ENCODE measurements around the gene TMEM151B.
"Not testable (repeated sequence)": the region's sequence is repeated elsewhere in the genome, so short reads cannot be mapped to it uniquely, and the experiment has no call there.

TMEM151B gene

DNA sequence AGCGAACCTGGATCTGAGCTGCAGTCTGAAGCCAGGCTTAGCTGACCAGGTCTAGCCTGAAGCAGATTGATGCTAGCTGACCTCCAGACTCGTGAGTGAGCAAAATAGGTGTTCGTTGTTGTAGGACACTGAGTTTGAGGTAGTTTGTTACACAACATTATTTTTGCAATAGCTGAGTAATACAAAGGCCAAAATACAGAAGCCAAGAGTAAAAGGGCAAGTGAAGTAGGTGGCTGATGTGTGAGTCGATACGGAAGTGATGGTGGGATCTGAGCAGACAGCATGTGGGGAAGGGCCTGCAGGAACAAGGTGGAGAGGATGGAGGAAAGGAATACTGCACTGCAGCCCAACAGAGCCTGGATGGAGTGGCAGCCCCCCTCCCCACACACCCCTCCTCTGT, 63.7 kb downstream of the TMEM151B start:
- DNase-seq (ENCODE audit: low spot score) = no peak

DNA sequence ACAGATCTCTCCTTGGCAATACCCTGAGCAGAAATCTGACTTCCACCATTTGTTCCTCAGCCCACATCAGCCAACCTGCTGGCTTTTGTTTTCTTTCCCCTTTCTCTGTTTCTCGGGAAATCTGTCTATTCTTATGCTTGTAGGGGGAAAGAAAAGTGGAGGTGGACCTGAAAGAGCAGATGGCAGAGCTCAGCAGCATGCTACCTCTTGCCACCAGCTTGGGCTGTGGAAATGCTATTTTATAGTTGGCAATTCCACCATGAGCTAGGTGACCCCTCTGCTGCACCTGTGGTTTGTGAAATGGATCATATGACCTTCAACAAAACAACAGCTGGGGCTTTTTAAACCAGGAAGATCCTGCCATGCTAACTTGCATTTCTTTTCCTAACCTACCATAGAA, 65.4 kb downstream of the TMEM151B start:
- DNase-seq (ENCODE audit: low spot score) = no peak

- peak; percentile 71 for DNase-seq (ENCODE audit: low spot score)
Measured at GRCh38 chr6:44338228-44339122, 68.2 kb downstream of the TMEM151B start.

- no peak for DNase-seq (ENCODE audit: low spot score)
Measured at GRCh38 chr6:44339301-44339700, 69.1 kb downstream of the TMEM151B start.

DNA sequence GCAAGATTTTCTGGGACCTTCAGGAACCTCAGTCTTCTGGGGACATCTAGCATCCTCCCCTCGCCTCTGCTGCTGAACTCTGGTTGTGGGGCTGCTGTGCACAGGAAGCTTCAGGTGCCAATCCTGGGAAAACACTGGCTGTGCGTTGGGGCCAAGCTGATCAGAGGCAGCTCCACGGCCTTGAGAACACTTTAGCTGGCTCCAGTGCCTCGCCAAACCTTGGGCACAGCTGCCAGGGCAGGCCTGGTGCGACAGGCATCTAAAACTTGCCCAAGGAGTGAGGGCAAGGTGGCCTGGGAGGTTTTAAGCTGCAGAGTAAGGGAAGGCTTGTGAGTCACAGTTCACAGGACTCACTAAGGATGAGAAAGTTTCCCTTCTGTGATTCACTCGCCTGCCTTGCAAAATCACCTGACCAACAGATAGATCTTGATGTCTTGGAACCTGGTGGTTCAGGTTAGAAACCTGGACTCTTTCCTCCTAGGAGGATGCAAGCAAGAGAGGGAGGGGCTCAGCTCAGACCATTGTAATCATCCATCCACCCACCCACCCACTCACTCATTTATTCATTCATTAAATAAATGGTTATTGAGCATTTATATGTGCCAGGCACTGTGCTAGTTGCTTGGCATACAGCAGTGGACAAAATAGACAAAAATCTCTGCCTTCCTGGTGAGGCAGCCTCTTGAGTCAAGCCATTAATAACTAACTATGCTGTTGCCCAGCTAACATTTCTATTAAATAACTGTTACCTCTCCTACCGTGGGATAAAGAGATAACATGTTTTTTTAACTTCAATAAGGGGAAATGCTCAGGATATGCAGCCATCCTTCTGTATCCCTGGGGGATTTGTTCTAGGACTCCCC, 69.7 kb downstream of the TMEM151B start:
- DNase-seq (ENCODE audit: low spot score) = no peak

DNA sequence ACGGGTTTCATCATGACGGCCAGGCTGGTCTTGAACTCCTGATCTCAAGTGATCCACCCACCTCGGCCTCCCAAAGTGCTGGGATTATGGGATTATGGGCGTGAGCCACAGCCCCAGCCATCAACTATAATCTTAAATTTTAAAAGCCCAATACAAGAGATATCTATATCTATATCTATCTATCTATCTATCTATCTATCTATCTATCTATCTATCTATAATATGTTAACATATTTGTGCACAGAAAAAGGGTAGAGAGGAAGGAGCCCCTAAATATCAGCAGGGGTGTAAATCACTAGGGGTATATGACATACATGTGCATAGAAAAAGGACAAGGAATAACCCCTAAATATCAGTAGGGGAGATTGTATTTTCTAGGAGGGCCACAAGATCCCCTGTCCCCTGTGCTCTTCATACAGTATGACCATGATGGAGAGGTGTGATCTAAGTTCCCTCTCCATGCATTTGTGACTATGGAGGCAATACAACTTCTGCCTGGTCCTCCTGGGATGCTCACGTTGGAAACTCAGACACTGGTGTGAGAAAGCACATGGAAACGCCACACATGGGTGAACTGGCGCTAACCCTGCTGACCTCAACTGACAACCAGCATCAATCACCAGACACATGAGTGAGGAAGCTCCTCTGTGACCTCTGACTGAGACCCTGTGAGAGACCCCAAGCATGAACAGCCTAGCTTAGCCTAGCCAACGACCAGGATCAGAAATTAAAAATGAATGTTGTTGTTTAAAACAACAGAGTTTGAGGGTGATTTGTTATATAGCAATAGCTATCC, 71.0 kb downstream of the TMEM151B start:
- DNase-seq (ENCODE audit: low spot score) = no peak

GRCh38 chr6:44342052-44342451, 71.8 kb downstream of the TMEM151B start:
- DNase-seq (ENCODE audit: low spot score) = no peak

DNA sequence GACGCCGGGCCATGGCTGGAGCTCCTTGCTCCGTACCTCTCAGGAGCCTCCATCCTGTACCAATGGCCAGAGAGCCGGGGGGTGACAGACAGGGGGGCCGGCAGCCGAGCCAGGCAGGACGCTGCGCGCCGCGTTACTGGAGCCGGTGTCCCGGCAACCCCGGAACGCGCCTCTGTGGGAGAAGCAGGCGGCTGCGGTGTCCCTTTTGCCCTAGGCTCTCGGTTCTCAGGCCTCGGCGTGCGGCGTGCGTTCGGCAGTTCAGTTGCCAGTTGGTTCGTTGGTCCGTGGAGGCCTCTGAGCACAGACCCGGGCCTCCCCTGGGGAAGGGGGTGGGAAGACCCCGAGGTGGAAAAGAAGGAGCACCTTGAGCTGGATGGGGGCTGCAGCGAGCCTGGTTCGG, 72.2 kb downstream of the TMEM151B start, which contains the start of gene SPATS1:
SPATS1 (plus strand) TSS at position 162 of the 400 bp plus-strand sequence. CDS start 446 bp downstream, outside the sequence.
- no peak for DNase-seq (ENCODE audit: low spot score)

- DNase-seq (ENCODE audit: low spot score) = not testable (repeated sequence)
Measured at GRCh38 chr6:44346818-44347217, 76.6 kb downstream of the TMEM151B start.

DNA sequence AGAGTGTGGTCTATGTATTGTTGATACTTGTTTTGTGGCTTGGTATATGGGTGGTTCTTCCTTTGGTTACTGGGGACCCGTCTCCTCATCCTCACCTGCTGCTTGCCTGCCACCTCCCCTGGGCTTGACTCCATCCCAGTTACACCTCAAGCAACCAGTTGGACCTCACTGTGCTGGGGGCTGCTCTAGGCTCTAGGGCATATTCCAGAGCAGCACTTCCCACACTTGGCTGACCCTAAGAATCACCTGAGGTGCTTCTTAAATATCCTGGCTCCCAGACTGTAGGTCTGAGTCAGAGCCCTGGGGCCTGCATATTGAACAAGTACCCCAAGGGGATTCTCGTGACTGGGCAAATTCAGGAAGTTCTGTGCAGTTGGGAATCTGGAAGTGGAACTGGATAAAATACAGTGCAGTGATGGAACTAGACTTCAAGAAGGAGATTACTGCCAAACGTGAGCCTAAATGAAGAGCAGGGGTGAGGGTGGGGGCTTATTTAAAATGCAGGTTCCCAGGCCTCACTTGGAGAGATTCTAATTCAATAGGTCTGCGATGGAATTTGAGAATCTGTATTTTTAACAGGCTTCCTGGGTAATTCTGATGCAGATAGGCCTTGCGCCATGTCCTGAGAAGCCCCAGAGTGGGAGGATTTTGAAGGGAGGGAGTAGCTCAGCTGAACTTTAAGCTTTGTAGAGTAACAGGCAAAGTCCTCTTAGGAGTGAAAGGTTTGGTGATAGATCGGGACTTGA, 79.8 kb downstream of the TMEM151B start:
- no peak for DNase-seq (ENCODE audit: low spot score)

GRCh38 chr6:44350650-44350994, 80.4 kb downstream of the TMEM151B start:
- DNase-seq (ENCODE audit: low spot score) = not testable (repeated sequence)

DNA sequence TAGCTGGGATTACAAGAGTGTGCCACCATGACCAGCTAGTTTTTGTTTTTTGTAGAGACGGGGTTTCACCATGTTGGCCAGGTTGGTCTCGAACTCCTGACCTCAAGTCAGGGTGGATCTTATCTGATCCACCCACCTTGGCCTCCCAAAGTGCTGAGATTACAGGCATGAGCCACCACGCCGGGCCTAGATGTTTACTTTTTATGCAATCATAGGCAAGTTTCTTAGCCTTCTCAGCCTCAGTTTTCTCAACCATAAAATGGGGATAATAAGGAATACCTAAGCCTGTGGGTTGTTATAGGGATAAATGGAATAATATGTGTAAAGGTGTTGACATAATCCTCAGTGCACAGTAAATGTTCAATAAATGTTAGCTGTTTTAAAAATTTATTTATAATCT, 82.0 kb downstream of the TMEM151B start:
- no peak for DNase-seq (ENCODE audit: low spot score)

DNA sequence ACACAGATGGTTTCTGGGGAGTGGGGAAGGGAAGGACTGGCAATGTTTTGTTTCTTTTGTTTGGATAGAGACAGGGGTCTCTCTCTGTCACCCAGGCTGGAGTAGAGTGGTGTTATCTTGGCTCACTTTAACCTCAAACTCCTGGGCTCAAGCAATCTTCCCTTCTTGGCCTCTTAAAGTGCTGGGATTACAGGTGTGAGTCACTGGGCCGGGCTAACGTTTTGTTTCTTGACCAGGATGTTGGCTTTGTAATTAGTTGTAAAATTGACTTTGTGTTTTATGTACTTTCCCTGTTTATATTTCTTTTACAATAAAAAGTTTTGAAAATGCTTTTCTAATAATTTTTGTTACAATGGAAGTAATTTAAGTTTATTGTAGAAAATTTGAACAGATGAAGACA, 83.1 kb downstream of the TMEM151B start:
- DNase-seq (ENCODE audit: low spot score) = no peak

GRCh38 chr6:44355640-44356039, 85.4 kb downstream of the TMEM151B start:
- DNase-seq (ENCODE audit: low spot score) = no peak

DNA sequence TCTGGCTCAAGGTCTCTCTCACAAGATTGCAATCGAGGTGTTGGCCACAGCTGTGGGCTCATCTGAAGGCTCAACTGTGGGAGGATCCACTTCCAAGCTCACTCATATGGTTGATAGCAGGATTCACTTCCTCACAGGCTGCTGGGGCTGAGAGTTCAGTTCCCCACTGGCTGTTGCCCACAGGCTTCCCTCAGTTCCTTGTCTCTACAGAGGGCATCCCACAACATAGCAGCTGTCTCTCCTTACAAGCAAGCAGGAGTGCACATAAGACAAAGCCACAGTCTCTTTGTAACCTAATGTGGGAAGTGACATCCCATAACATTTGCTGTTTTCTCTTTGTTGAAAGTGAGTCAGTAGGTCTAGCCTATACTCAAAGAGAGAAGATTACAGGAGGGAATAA, 86.2 kb downstream of the TMEM151B start:
- DNase-seq (ENCODE audit: low spot score) = no peak
